ENCODE results near the gene THADA.

DNA sequence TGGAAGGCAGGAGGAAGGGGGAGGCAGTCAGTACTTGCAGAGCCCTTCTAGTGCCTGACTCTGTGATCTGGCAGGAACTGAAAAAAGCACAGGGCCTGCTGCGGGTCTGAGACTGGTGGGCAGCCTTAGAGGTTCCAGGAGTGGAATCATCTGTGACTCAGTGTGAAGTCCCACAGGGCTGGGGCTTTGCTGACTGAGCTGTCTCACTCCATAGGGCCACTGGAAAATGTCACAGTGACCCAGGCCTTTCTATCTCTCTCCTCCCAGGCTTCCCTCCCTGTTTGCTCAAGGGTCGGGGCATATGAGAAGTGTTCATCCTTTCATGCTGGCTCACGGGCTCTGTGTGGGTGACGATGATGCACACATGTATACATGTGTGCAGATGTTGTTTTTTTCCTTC is 322.3 kb downstream of the THADA start:
- TF ChIP-seq, protein P1, sequence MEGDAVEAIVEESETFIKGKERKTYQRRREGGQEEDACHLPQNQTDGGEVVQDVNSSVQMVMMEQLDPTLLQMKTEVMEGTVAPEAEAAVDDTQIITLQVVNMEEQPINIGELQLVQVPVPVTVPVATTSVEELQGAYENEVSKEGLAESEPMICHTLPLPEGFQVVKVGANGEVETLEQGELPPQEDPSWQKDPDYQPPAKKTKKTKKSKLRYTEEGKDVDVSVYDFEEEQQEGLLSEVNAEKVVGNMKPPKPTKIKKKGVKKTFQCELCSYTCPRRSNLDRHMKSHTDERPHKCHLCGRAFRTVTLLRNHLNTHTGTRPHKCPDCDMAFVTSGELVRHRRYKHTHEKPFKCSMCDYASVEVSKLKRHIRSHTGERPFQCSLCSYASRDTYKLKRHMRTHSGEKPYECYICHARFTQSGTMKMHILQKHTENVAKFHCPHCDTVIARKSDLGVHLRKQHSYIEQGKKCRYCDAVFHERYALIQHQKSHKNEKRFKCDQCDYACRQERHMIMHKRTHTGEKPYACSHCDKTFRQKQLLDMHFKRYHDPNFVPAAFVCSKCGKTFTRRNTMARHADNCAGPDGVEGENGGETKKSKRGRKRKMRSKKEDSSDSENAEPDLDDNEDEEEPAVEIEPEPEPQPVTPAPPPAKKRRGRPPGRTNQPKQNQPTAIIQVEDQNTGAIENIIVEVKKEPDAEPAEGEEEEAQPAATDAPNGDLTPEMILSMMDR (tag by site-specific recombination; IDR thresholded peaks at IDR 0.05), result no peak
- no peak for TF ChIP-seq ZNF324 (tag by site-specific recombination; IDR thresholded peaks at IDR 0.05)
- no peak for TF ChIP-seq ZNF677 (tag by site-specific recombination; IDR thresholded peaks at IDR 0.05)
- TF ChIP-seq TCF7L2 (IDR thresholded peaks at IDR 0.05; ENCODE audit: borderline replicate concordance, low read depth, low read length), result no peak
- TF ChIP-seq ZNF530 (tag by site-specific recombination; IDR thresholded peaks at IDR 0.05; ENCODE audit: low read depth), result no peak
- TF ChIP-seq ZNF544 (tag by site-specific recombination; IDR thresholded peaks at IDR 0.05), result no peak
- TF ChIP-seq ZNF76 (tag by site-specific recombination; IDR thresholded peaks at IDR 0.05; ENCODE audit: borderline replicate concordance, low read depth), result no peak
- no peak for TF ChIP-seq ZNF48 (tag by site-specific recombination; IDR thresholded peaks at IDR 0.05)
- no peak for TF ChIP-seq FEZF1 (tag by site-specific recombination; IDR thresholded peaks at IDR 0.05)
- no peak for TF ChIP-seq ZBTB17 (tag by site-specific recombination; IDR thresholded peaks at IDR 0.05)
- no peak for TF ChIP-seq ZNF514 (tag by site-specific recombination; IDR thresholded peaks at IDR 0.05)
- no peak for TF ChIP-seq ZNF274 (IDR thresholded peaks at IDR 0.05; ENCODE audit: low read length)
- TF ChIP-seq ZNF274 (tag by site-specific recombination; IDR thresholded peaks at IDR 0.05; ENCODE audit: borderline replicate concordance), result no peak

Data from HEK293 (cell line).